Aorta (tissue), 5 donors: Measurements from ENCODE around the gene FAM170B. TPM values are rescaled to one million over a fixed set of nuclear protein-coding genes. Genes with fewer than 3 reads are reported as not detected.

ENCODE experiments used
- ATAC-seq: fragments of 200-7000 bp; cut with Tn5 transposase; one replicate; pipeline ENCODE4 v1.9.1; 2022; ENCODE audit warnings: moderate library complexity; ENCODE audit not compliant: low FRiP score
- DNase-seq, 2 donors: peaks; one replicate each; pipeline ENCODE4 v3.0.0-alpha.2; 2020
- H3K27ac ChIP-seq, 2 donors: one replicate each; pipeline ENCODE4 v1.5.1; 2013; ENCODE audit warnings: low read length in 2 of 2, mild to moderate bottlenecking in 2 of 2, moderate library complexity in 2 of 2, control low read depth in 1 of 2, inconsistent platforms in 1 of 2, low read depth in 1 of 2
- H3K27me3 ChIP-seq, 2 donors: one replicate each; pipeline ENCODE4 v1.6.1; 2013; ENCODE audit warnings: control low read depth in 1 of 2, low read length in 1 of 2, mild to moderate bottlenecking in 1 of 2, moderate library complexity in 1 of 2; ENCODE audit not compliant: insufficient read depth in 2 of 2, control insufficient read depth in 1 of 2
- H3K36me3 ChIP-seq, 2 donors: one replicate each; pipeline ENCODE4 v1.6.1; 2013; ENCODE audit warnings: control low read depth in 1 of 2, low read length in 1 of 2, mild to moderate bottlenecking in 1 of 2; ENCODE audit not compliant: insufficient read depth in 2 of 2, control insufficient read depth in 1 of 2
- H3K4me1 ChIP-seq, 2 donors: one replicate each; pipeline ENCODE4 v1.6.1; 2013; ENCODE audit warnings: low read length in 2 of 2, control low read depth in 1 of 2, mild to moderate bottlenecking in 1 of 2, moderate library complexity in 1 of 2; ENCODE audit not compliant: insufficient read depth in 2 of 2, control insufficient read depth in 1 of 2
- H3K4me3 ChIP-seq, 2 donors: one replicate each; pipeline ENCODE4 v1.5.1; 2013; ENCODE audit warnings: low read length in 2 of 2, control low read depth in 1 of 2, mild to moderate bottlenecking in 1 of 2
- H3K9me3 ChIP-seq: one replicate; pipeline ENCODE4 v1.6.1; 2013; ENCODE audit warnings: mild to moderate bottlenecking, low read length; ENCODE audit not compliant: control insufficient read depth
- WGBS, 2 donors: extraction: QIAGEN DNeasy Blood & Tissue Kit; methylation state at CpG; one replicate each; pipeline ENCODE4 v1.1.7; 2013; 5-methylcytosine and 5-hydroxymethylcytosine counted together
- intact Hi-C, 2 donors: fragments of 100-400 bp; cut with DNase I; formaldehyde crosslinking; loops; one replicate each; pipeline versions ENCODE4 v1.14.2 to v1.15.0; 2022
- polyA plus RNA-seq, 2 donors: library from polyadenylated mRNA; stranded (reverse); fragments of 200-250 nt; gene quantifications; one replicate each; pipeline ENCODE4 v1.2.3, GENCODE V29; 2013
- total RNA-seq, 2 donors: library from RNA; stranded (reverse); fragmentation: NEBNext Ultra II Directional; extraction: Animal tissue kit (Norgen Biotek cat#: 25700); gene quantifications; one replicate each; pipeline ENCODE4 v1.2.1, GENCODE V29; 2021
- donor health status: healthy with polysubstance abuse.
- donor health status: Bipolar disorder and iron deficiency.
- donor health status: DM: no; HTN: no; CAD: no.
- donor health status: DM: no; HTN: no; CAD: no.
- donor health status: DM: yes; HTN: yes; CAD: no.

The FAM170B gene
- total and polyA plus RNA-seq, 4 donors: not detected

DNA sequence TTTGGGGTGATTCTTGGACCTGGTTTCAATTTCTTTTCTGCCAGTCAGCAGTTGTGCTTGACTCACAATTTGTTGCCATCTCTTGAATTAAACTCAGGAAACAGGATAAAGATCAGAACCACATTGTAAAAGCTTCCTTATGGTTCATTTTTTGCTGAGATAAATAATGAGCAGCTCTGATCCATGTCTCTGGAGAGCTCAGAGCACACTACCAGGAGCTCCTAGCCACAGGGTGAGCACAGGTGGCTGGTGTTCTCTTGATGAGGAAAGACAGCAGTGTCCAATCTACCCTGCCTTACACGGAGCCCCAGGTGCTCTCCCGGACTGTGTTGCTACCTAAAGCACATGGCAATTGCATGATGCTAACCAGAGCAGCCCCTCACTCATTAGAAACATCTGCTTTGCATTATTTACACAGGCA is 17.2 kb upstream of the FAM170B start:
- DNase-seq (no peak), ATAC-seq (no peak)
- Histone ChIP-seq H3K4me3 (no peak overlapping the region), H3K36me3 (no peaks in the 10 kb centered on the region), H3K9me3 (no peaks in the 10 kb centered on the region), H3K4me1 (no peaks in the 10 kb centered on the region), H3K27ac (no peak overlapping the region), H3K27me3 (no peaks in the 10 kb centered on the region)
- 83% methylated on average over 2 of the region's 2 CpGs for WGBS, 2 donors
- intact Hi-C loops: no loop called here

DNA sequence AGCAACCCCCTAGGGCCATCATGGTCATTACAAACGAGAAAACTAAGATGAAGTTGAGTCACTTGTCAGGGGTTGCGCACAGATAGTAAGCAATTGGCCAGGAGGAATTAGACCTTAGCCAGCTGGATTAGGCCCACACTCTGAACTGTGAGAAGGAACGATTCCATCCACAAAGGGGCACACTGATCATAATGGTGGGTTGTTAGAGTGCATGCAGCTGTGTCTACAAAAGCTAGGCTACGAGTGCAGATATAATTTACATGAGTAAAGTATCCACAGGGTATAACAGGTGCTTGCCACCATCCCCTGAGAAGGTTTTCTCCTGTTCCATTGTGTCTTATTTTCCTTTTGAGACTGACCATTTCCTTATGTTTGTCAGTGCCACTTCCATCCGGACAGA is 16.6 kb upstream of the FAM170B start:
- 71 to 79% methylated on average over 5 of the region's 5 CpGs for WGBS, 2 donors
- no peak overlapping the region for H3K27ac ChIP-seq
- DNase-seq: no peak
- intact Hi-C loops: no loop called here
- no peaks in the 10 kb centered on the region for H3K36me3 ChIP-seq
- H3K27me3 ChIP-seq: no peaks in the 10 kb centered on the region
- no peaks in the 10 kb centered on the region for H3K4me1 ChIP-seq
- no peaks in the 10 kb centered on the region for H3K9me3 ChIP-seq
- H3K4me3 ChIP-seq: no peak overlapping the region
- ATAC-seq: no peak

DNA sequence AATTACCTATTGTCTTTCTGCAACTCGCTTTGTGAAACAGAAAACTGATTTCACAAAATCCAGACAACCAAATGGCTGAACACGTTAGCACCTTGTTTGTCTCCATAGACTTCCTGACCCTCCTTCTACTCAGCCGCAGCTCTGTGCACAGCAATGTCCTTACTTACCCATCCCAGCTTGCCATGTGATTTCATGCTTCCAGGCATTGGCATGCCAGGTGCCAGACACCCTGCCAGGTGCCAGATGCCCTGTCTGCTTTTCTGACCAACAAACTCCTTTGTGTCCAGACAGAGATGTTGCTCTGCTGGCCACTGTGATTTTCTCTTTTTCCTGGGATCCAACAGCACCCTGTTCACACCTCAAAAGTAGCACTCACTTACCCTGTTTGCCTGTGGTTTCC is 16.1 kb upstream of the FAM170B start:
- no peaks in the 10 kb centered on the region for H3K4me1 ChIP-seq
- H3K9me3 ChIP-seq: no peaks in the 10 kb centered on the region
- intact Hi-C loops: no loop called here
- H3K4me3 ChIP-seq: no peak overlapping the region
- no peaks in the 10 kb centered on the region for H3K27me3 ChIP-seq
- no peak overlapping the region for H3K27ac ChIP-seq
- no peaks in the 10 kb centered on the region for H3K36me3 ChIP-seq
- ATAC-seq (no peak), DNase-seq (no peak)
- 90 to 92% methylated on average over 3 of the region's 3 CpGs for WGBS, 2 donors

DNA sequence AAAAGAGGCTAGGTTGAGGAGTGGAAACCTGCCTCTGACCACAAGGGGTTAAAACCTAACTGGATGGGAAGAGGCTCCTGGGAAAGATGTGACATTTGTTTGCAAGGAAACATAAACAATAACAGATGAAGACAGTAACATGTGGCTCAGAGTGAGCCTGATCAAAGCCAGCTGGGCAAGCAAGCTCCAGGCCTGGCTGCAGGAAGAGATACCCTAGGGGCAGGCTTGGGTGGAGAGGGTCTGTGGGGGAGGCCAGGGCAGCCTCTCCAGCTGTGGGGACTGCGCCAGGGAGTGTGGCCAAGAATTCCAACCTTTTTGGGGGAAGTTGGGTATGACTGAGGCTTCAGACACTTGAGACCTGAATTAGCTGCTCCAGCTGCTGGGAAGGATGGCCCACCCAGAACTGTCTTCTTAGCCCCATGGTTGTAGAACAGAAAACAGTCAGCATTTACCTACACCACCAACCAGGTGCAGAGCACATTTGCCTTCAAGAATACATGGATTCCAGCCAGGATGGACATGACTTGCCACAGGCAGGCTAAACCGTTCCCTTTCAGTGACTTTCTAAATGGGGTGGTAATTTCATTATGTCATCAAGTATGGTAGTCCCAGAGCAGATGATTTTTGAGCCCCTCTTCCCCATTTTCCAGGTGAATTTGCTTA is 10.4 kb upstream of the FAM170B start:
- Histone ChIP-seq H3K27ac (no peak overlapping the region), H3K27me3 (no peaks in the 10 kb centered on the region), H3K4me1 (no peaks in the 10 kb centered on the region), H3K4me3 (no peak overlapping the region), H3K36me3 (no peaks in the 10 kb centered on the region), H3K9me3 (no peaks in the 10 kb centered on the region)
- 95 to 96% methylated on average over 2 of the region's 2 CpGs for WGBS, 2 donors
- no peak for DNase-seq
- ATAC-seq: peak; percentile 40
- intact Hi-C loops: no loop called here

DNA sequence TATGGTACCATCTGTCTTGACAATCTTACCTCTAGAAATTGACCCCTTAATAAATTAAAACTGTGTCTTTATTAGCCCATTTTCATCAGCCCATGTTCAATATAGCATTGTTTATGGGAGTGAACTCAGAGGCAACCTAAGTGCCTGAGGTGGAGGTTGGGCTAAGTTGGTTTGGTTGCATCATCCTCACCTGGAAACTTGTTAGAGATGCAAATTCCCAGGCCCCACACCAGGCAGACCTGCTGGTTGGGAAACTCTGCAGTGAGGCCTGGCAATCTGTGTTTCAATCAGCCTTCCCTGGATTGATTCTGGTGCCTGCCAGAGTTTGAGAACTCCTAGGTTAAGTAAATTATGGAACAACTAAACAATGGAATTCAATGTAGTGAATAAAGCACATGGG is 9.4 kb upstream of the FAM170B start:
- intact Hi-C loops: no loop called here
- Histone ChIP-seq H3K9me3 (no peaks in the 10 kb centered on the region), H3K27me3 (no peaks in the 10 kb centered on the region), H3K4me1 (no peaks in the 10 kb centered on the region), H3K27ac (no peak overlapping the region), H3K36me3 (no peaks in the 10 kb centered on the region), H3K4me3 (no peak overlapping the region)
- no peak for DNase-seq
- no peak for ATAC-seq

DNA sequence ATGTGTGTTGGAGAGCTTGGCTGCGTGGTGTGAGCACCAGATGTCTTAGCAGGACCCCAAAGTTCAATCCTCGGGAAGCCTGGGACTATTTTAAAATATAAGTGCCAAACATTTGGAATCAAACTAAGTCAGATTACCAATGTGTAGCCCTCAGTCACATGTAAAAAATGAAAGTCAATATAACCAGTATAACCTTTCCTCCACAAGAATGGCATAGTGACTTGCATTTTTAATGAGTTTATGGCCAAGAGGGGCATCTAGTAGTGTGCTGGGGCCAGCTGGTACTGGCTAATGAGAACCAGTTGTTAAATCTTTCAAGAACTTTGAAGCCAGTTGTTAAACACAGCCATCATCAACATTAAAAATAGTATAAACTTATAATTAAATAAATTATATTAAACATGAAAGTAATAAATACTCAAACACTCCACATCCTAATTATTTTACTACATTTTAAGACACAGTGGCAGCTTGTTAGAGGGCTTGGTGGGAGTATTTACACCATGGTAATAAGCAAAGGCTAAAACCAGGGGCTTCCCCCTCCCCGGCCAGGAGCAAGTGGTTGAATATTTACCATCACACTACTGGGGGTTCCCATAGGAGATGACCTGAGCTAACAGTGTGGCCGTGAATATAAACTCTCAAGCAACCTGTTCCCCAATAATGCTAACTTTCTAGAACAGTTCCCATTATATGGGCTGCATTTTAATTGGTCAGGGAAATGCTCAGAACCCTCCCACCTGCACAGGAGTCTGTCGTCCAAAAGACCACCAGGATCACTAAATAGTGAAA is 7.9 kb upstream of the FAM170B start:
- Histone ChIP-seq H3K9me3 (no peaks in the 10 kb centered on the region), H3K4me1 (no peaks in the 10 kb centered on the region), H3K36me3 (no peaks in the 10 kb centered on the region), H3K4me3 (no peak overlapping the region), H3K27ac (no peak overlapping the region), H3K27me3 (no peaks in the 10 kb centered on the region)
- 90 to 94% methylated on average over 5 of the region's 5 CpGs for WGBS, 2 donors
- intact Hi-C loops: no loop called here
- DNase-seq (no peak), ATAC-seq (no peak)

DNA sequence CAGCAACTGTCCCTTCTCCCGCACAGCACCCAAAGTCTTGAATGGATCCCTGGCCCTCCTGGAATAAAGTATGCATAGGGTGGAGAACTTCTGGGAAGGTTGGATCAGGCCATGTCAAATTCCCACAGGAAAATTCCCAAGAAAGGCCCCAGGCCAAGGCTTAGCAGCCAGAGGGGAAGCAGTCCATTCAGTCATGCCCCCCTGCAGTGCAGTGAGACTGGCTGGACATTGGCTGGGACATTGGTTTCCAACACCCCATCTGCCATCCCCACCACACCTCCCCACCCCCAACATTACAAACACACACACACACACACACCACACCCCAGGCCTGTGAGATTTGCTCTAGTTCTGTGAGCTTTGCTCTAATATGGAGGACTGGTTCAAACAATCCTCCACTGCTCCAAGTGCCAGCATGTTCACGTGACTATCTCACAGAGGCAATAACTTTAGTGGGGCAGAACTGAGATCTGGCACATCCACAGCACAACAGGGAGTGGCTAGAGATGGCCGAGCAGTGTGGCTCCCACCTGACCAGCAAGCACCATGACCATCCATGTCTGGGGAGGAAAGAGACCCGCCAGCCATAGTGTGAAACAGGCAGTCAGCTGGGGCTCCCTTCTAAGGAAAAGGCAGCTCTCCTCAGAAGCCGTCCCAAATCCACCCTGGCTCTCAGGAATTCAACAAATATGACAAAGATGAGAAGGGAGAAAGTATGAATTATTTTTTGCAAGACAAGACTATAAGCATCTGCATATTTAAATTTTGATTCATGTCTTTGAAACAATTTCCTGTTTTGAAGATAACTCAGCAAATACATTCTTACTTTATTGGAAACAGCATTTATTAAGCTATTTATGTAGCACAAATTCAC is 6.7 kb upstream of the FAM170B start:
- Histone ChIP-seq H3K36me3 (no peaks in the 10 kb centered on the region), H3K27ac (no peak overlapping the region), H3K27me3 (no peaks in the 10 kb centered on the region), H3K4me1 (no peaks in the 10 kb centered on the region), H3K4me3 (no peak overlapping the region), H3K9me3 (no peaks in the 10 kb centered on the region)
- intact Hi-C loops: no loop called here
- ATAC-seq: no peak
- WGBS, 2 donors: 80 to 83% methylated on average over 5 of the region's 5 CpGs
- no peak for DNase-seq

DNA sequence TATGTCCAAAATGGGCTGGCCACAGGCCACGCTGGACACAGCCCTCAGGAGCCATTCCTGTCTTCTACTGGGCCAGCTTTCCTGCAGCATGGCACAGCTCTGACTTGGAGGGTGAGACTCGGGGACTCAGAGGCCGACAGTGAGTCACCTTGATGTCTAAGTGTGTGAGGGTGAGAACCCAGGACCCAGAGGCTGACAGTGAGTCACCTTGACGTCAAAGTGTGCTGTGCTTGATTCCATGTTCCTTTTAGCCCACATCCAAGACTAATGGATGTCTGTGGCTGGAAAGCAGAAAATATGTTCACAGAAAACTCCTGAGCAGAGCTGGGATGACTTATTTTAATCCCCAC is 6.0 kb upstream of the FAM170B start:
- H3K27ac ChIP-seq: no peak overlapping the region
- ATAC-seq (no peak), DNase-seq (peak in 1 of 2 donors; percentile 74)
- no peak overlapping the region for H3K4me3 ChIP-seq
- no peaks in the 10 kb centered on the region for H3K9me3 ChIP-seq
- intact Hi-C loops: no loop called here
- no peaks in the 10 kb centered on the region for H3K27me3 ChIP-seq
- no peaks in the 10 kb centered on the region for H3K4me1 ChIP-seq
- no peaks in the 10 kb centered on the region for H3K36me3 ChIP-seq
- WGBS, 2 donors: 44 to 45% methylated on average over 4 of the region's 4 CpGs
